OCI-LY7 (cell line): ENCODE measurements around the gene NINL. TPM values are rescaled to one million over a fixed set of nuclear protein-coding genes. Genes with fewer than 3 reads are reported as not detected.

ENCODE experiments used
- BruUV-seq: library from RNA; stranded (reverse); fragments of 400-500 nt; replicated peaks from 2 replicates; lab custom pipeline; 2021; lab: Mats Ljungman, UMichigan
- CTCF ChIA-PET: fragments of 300-600 bp; sonication (Branson Sonifier 250); formaldehyde crosslinking; loops from one replicate; lab custom pipeline; 2022; ENCODE audit warnings: antibody characterized with exemption; ENCODE audit not compliant: unreplicated experiment; lab: Charles Lee
- POLR2A ChIA-PET: fragments of 300-600 bp; sonication (Branson Sonifier 250); formaldehyde crosslinking; loops from one replicate; lab custom pipeline; 2022; ENCODE audit warnings: antibody characterized with exemption; lab: Charles Lee
- DNase-seq: peaks from one replicate; pipeline ENCODE4 v3.0.0-alpha.2; 2015; ENCODE audit warnings: low spot score
- H2AFZ ChIP-seq: fragments of 200-600 bp; sonication (generic), shearing (Covaris generic); 2 replicates; pipeline ENCODE4 v1.6.1; 2014; ENCODE audit warnings: mild to moderate bottlenecking, antibody characterized with exemption, low read length, moderate library complexity
- H3K27ac ChIP-seq: fragments of 200-600 bp; sonication (generic); 2 replicates; pipeline ENCODE4 v1.5.1; 2014; ENCODE audit warnings: mixed run types, low read depth, mild to moderate bottlenecking, moderate library complexity, low read length, inconsistent platforms; ENCODE audit not compliant: poor library complexity, severe bottlenecking
- H3K36me3 ChIP-seq: fragments of 200-600 bp; sonication (generic); 2 replicates; pipeline ENCODE4 v1.6.1; 2014; ENCODE audit warnings: mild to moderate bottlenecking, antibody characterized with exemption, low read length, moderate library complexity, mixed read lengths; ENCODE audit not compliant: insufficient read depth
- H3K4me1 ChIP-seq: fragments of 200-600 bp; sonication (generic); 2 replicates; pipeline ENCODE4 v1.5.1; 2014; ENCODE audit warnings: mild to moderate bottlenecking, low read length; ENCODE audit not compliant: insufficient read depth, poor library complexity, severe bottlenecking
- H3K4me2 ChIP-seq: fragments of 200-600 bp; sonication (generic); 2 replicates; pipeline ENCODE4 v1.6.1; 2014; ENCODE audit warnings: mild to moderate bottlenecking, low read length
- H3K4me3 ChIP-seq: fragments of 200-600 bp; sonication (generic); 2 replicates; pipeline ENCODE4 v1.5.1; 2014; ENCODE audit warnings: mild to moderate bottlenecking, low read depth, low read length; ENCODE audit not compliant: poor library complexity, severe bottlenecking
- H3K79me2 ChIP-seq: fragments of 200-600 bp; sonication (generic); 2 replicates; pipeline ENCODE4 v1.6.1; 2016; ENCODE audit warnings: low read depth, mild to moderate bottlenecking, low read length, moderate library complexity, mixed read lengths; ENCODE audit not compliant: insufficient read depth
- H3K9me2 ChIP-seq: fragments of 200-600 bp; sonication (generic); 2 replicates; pipeline ENCODE4 v1.6.1; 2016; ENCODE audit warnings: mild to moderate bottlenecking, low read length, mixed read lengths; ENCODE audit not compliant: insufficient read depth
- H3K9me3 ChIP-seq: fragments of 200-600 bp; sonication (generic); 2 replicates; pipeline ENCODE4 v1.6.1; 2014; ENCODE audit warnings: mild to moderate bottlenecking, mixed run types, low read length, mixed read lengths
- H4K20me1 ChIP-seq: fragments of 200-600 bp; sonication (generic); 2 replicates; pipeline ENCODE4 v1.6.1; 2014; ENCODE audit warnings: mild to moderate bottlenecking, antibody characterized with exemption, low read length, moderate library complexity, mixed read lengths; ENCODE audit not compliant: insufficient read depth
- CTCF ChIP-seq: fragments of 200-600 bp; sonication (generic); conservative IDR thresholded peaks from 2 replicates; pipeline ENCODE4 v1.5.1; 2014; ENCODE audit warnings: mild to moderate bottlenecking, antibody characterized with exemption, low read length, moderate library complexity, mixed read lengths
- EZH2phosphoT487 ChIP-seq: fragments of 200-600 bp; sonication (generic); IDR thresholded peaks from 2 replicates; pipeline ENCODE4 v1.6.1; 2018; ENCODE audit warnings: low read depth, borderline replicate concordance, mild to moderate bottlenecking, mixed run types, antibody characterized with exemption, low read length, moderate library complexity, mixed read lengths
- intact Hi-C: fragments of 100-400 bp; cut with micrococcal nuclease; formaldehyde crosslinking; loops from one replicate; pipeline ENCODE4 v1.10.0; 2022; ENCODE audit not compliant: unreplicated experiment
- total RNA-seq, 2 experiments: library from RNA; depleted of rRNA in 1 of 2; stranded (reverse); fragments of >200 nt in 1 of 2; shearing (Covaris generic) in 1 of 2; gene quantifications; 2 replicates each; pipeline ENCODE4 v1.2.3, GENCODE V29; 2014 to 2022

The NINL gene
- total RNA-seq, 2 experiments from 2014 or later, result 0.06 to 0.55 TPM

- ChIA-PET POLR2A (no interaction called here), CTCF (no interaction called here)
- H3K4me2 ChIP-seq, result no peak overlapping the region
- H3K79me2 ChIP-seq, result no peaks in the 10 kb centered on the region
- H3K4me3 ChIP-seq, result no peak overlapping the region
- no peaks in the 10 kb centered on the region for H3K4me1 ChIP-seq
- no peaks in the 10 kb centered on the region for H3K9me2 ChIP-seq
- no TSS peak for BruUV-seq
- DNase-seq, result no peak
- no peak for TF ChIP-seq CTCF
- no peak for TF ChIP-seq EZH2phosphoT487
- H3K9me3 ChIP-seq, result no peaks in the 10 kb centered on the region
- H2AFZ ChIP-seq, result no peak overlapping the region
- H3K27ac ChIP-seq, result no peak overlapping the region
- H4K20me1 ChIP-seq, result no peaks in the 10 kb centered on the region
- no peaks in the 10 kb centered on the region for H3K36me3 ChIP-seq
- intact Hi-C loops, result no loop called here
Measured at GRCh38 chr20:25573288-25574251, 11.8 kb downstream of the NINL start.

- POLR2A ChIA-PET, result interaction anchor here (0.6 to 0.7 kb wide), 2 partner anchors 53 to 1802 kb away, joined by 4 to 7 read pairs; no protein-coding TSS in a partner anchor
- BruUV-seq, result no TSS peak
- no peaks in the 10 kb centered on the region for H3K79me2 ChIP-seq
Measured at GRCh38 chr20:25571817-25572216, 13.5 kb downstream of the NINL start.

More at GRCh38 chr20:25571817-25572216, 13.5 kb downstream of the NINL start:
- CTCF ChIA-PET, result no interaction called here
- H3K4me3 ChIP-seq, result no peak overlapping the region
- intact Hi-C loops, result no loop called here
- H3K9me3 ChIP-seq, result no peaks in the 10 kb centered on the region
- H3K9me2 ChIP-seq, result no peaks in the 10 kb centered on the region
- no peak for DNase-seq
- H3K4me2 ChIP-seq, result no peak overlapping the region
- H2AFZ ChIP-seq, result no peak overlapping the region
- TF ChIP-seq CTCF (no peak), EZH2phosphoT487 (no peak)
- no peaks in the 10 kb centered on the region for H4K20me1 ChIP-seq
- H3K4me1 ChIP-seq, result no peaks in the 10 kb centered on the region
- no peaks in the 10 kb centered on the region for H3K36me3 ChIP-seq
- no peak overlapping the region for H3K27ac ChIP-seq
